ENCODE measurements around the gene SCARB1.

SCARB1 gene

DNA sequence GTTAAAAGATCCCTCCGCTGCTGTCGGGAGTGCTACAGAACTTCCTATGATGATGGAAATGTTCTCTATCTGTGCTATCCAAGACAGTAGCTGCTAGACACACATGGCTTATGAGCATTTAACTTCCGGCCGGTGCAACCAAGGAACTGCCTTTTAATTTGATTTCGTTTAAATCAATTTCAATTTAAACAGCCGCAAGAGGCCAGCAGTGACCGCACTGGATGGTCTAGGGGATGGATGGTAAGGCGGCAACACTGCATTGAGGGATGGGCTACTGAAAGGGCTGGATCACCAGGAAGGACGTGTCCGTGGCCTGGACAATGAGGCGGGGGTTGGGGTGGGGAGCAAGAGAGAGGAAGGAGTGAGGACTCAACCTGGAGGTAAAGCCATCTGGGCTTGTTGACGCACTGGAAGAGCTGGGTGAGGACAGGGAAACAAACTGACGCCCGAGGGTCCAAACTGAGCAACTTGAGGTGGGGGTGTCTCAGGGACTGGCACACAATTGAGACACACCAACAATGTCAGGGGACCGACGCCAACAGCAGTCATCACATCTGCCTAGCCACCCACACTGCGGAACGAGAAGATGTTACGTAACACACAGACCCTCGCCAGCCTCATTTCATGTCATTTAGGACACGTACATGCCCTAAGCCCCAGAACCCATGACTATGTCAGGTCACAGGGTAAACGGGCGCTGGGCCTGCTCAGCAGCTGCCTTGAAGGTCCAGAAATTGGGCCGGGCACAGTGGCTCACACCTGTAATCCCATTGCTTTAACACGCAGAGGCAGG, 57.6 kb downstream of the SCARB1 start:
- Histone ChIP-seq H3K36me3 (peaks cover 16% of the 10 kb centered on the region), H3K27me3 (ENCODE audit: insufficient read depth, low read depth, severe bottlenecking) (no peaks in the 10 kb centered on the region), H3K27ac (no peak overlapping the region), H3K9me3 (ENCODE audit: severe bottlenecking) (no peaks in the 10 kb centered on the region), H3K4me3 (ENCODE audit: low read depth, low read length) (no peak overlapping the region)
- DNase-seq, result no peak
- TF ChIP-seq, protein P1, sequence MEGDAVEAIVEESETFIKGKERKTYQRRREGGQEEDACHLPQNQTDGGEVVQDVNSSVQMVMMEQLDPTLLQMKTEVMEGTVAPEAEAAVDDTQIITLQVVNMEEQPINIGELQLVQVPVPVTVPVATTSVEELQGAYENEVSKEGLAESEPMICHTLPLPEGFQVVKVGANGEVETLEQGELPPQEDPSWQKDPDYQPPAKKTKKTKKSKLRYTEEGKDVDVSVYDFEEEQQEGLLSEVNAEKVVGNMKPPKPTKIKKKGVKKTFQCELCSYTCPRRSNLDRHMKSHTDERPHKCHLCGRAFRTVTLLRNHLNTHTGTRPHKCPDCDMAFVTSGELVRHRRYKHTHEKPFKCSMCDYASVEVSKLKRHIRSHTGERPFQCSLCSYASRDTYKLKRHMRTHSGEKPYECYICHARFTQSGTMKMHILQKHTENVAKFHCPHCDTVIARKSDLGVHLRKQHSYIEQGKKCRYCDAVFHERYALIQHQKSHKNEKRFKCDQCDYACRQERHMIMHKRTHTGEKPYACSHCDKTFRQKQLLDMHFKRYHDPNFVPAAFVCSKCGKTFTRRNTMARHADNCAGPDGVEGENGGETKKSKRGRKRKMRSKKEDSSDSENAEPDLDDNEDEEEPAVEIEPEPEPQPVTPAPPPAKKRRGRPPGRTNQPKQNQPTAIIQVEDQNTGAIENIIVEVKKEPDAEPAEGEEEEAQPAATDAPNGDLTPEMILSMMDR (IDR thresholded peaks at IDR 0.05; ENCODE audit: low read depth, low read length), result no peak

DNA sequence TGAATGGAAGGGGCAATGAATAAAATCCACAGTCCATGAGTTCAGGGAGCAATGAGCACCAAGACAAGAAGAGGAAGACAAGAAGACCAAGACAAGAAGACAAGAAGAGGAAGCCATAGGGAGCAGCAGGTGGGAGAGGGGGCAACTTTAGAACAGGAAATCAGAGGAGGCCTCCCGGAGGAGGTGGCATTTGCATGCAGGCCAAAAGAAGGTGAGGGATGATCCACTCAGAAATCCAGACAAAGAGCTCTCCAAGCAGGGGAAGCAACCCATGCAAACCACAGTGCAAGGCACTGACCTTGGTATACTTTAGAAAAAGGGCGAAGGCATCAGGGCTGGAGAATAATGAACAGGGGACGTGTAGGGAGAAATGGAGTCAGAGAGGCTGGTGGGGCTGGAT, 58.6 kb downstream of the SCARB1 start:
- DNase-seq, result no peak
- Histone ChIP-seq H3K36me3 (peaks cover 16% of the 10 kb centered on the region), H3K9me3 (ENCODE audit: severe bottlenecking) (no peaks in the 10 kb centered on the region), H3K27me3 (ENCODE audit: insufficient read depth, low read depth, severe bottlenecking) (no peaks in the 10 kb centered on the region), H3K4me3 (ENCODE audit: low read depth, low read length) (no peak overlapping the region), H3K27ac (no peak overlapping the region)
- TF ChIP-seq, protein P1 (IDR thresholded peaks at IDR 0.05; ENCODE audit: low read depth, low read length), result no peak

DNA sequence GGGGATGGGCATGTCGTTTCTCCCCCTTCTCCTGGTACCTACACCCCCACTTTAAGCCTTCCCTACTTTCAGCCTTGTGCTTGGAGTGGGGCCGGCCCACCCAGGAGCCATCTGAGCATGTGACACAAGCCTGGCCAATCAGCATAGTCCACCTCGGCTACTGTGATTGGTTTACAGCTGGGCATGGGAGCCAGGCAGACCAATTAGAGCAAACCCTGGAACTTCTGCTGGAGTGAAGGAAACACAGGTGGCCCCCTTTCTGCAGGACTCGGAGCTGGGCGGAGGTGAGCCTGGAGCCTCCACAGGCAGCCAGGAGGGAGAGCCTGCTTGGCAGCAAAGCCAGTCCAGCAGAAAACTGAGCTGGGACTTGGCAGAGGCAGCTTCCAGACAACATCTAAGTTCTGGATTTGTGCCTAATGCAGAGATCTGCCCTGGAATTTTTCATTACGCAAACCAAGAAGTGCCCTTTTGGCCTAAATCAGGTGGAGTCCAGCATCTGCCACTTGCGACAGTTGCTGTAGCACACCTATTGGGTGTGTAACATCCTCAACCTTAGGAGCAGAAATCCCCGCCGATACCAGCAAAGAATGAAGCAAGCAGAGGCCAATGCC, 59.5 kb downstream of the SCARB1 start:
- no peaks in the 10 kb centered on the region for H3K27me3 ChIP-seq (ENCODE audit: insufficient read depth, low read depth, severe bottlenecking)
- H3K9me3 ChIP-seq (ENCODE audit: severe bottlenecking), result no peaks in the 10 kb centered on the region
- H3K27ac ChIP-seq, result no peak overlapping the region
- TF ChIP-seq, protein P1 (IDR thresholded peaks at IDR 0.05; ENCODE audit: low read depth, low read length), result no peak
- H3K4me3 ChIP-seq (ENCODE audit: low read depth, low read length), result no peak overlapping the region
- peaks cover 16% of the 10 kb centered on the region for H3K36me3 ChIP-seq
- no peak for DNase-seq

DNA sequence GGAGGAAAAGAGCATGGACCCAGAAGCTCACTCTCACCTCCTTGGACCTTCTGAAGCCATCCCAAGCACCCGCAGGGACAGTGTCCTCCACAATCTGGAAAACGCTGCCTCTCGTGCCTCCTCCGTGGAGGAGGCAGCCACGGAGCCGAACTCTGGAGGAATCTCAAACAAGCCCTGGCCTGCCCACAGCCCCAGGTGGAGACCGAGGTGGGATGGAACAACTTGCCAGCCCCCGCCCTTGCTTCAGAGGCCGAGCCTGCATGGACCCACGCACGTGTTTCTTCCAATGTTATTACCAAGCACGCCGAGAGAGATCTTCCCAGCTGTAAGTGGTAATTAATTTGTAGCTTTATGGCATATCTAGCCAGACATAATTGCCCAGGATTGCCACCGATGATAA, 61.3 kb downstream of the SCARB1 start:
- H3K9me3 ChIP-seq (ENCODE audit: severe bottlenecking), result no peaks in the 10 kb centered on the region
- no peak overlapping the region for H3K27ac ChIP-seq
- no peak overlapping the region for H3K4me3 ChIP-seq (ENCODE audit: low read depth, low read length)
- no peak for DNase-seq
- peaks cover 19% of the 10 kb centered on the region for H3K36me3 ChIP-seq
- TF ChIP-seq, protein P1 (IDR thresholded peaks at IDR 0.05; ENCODE audit: low read depth, low read length), result no peak
- H3K27me3 ChIP-seq (ENCODE audit: insufficient read depth, low read depth, severe bottlenecking), result no peaks in the 10 kb centered on the region

DNA sequence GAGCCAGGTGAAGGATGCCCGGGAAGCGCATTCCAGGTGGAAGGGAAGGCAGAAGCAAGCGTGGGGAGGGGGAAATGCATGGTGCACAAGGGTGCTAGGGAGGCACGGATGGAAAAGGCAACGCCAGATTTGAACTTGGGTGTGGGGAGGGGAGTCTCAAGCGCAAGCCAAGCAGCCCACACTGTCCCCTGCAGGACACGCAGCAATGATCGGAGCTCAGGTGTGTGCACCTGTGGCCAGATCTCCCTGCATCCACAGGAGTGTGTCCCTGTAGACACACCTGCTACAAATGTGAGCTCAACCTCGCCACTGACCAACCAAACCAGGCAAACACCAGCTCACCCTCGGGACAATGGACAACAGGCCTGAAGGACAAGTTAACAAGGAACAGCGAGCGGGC, 63.2 kb downstream of the SCARB1 start:
- Histone ChIP-seq H3K9me3 (ENCODE audit: severe bottlenecking) (no peaks in the 10 kb centered on the region), H3K27me3 (ENCODE audit: insufficient read depth, low read depth, severe bottlenecking) (no peaks in the 10 kb centered on the region), H3K4me3 (ENCODE audit: low read depth, low read length) (no peak overlapping the region), H3K36me3 (peaks cover 15% of the 10 kb centered on the region), H3K27ac (no peak overlapping the region)
- DNase-seq, result no peak
- TF ChIP-seq, protein P1 (IDR thresholded peaks at IDR 0.05; ENCODE audit: low read depth, low read length), result no peak

Data from WERI-Rb-1 (cell line).